HG02571 (cell line): ENCODE measurements around the gene CHFR.
"Not testable (repeated sequence)": the region's sequence is repeated elsewhere in the genome, so short reads cannot be mapped to it uniquely, and the experiment has no call there.

ENCODE experiments used
- ATAC-seq: cut with Tn5 transposase; IDR thresholded peaks from one replicate; pipeline ENCODE4 v1.9.1; 2021; ENCODE audit warnings: mild to moderate bottlenecking, moderate library complexity; ENCODE audit not compliant: unreplicated experiment

CHFR gene

DNA sequence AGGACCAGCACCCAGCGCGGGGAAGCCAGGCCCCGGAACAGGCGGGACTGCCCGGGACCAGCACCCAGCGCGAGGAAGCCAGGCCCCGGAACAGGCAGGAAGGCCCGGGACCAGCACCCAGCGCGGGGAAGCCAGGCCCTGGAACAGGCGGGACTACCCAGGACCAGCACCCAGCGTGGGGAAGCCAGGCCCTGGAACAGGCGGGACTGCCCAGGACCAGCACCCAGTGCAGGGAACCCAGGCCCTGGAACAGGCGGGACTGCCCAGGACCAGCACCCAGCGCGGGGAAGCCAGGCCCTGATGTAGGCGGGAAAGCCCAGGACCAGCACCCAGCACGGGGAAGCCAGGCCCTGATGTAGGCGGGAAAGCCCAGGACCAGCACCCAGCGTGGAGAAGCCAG lies 12.8 kb downstream of the CHFR start:
- ATAC-seq: not testable (repeated sequence)

DNA sequence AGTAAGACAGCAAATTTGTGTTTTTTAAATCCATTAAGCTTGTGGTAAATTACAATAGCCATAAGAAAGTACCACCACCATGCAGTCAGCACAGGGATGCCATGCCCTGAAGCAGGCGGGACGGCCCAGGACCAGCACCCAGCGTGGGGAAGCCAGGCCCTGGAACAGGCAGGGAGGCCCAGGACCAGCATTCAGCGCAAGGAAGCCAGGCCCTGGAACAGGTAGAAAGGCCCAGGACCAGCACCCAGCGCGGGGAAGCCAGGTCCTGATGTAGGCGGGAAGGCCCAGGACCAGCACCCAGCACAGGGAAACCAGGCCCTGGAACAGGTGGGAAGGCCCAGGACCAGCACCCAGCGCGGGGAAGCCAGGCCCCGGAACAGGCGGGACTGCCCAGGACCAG lies 13.2 kb downstream of the CHFR start:
- ATAC-seq: no peak

DNA sequence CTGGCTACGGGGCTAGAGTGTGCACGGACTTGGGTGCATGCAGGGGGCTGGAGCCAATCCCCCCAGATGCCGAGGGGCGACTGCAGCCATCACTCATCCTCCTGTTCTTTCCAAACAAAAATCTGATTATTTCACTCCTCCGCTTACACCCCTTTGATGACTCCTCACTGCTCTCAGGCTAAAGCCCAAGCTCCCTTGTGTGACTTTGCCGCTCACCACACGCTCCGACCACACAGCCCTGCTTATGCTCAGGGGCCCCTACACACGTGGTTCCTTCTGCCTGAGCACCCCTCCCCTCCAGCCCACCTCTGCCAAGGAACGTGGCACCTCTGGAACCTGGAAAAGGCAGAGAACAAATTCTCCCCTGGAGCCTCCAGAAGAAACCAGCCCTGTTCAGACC lies 13.7 kb downstream of the CHFR start:
- no peak for ATAC-seq

DNA sequence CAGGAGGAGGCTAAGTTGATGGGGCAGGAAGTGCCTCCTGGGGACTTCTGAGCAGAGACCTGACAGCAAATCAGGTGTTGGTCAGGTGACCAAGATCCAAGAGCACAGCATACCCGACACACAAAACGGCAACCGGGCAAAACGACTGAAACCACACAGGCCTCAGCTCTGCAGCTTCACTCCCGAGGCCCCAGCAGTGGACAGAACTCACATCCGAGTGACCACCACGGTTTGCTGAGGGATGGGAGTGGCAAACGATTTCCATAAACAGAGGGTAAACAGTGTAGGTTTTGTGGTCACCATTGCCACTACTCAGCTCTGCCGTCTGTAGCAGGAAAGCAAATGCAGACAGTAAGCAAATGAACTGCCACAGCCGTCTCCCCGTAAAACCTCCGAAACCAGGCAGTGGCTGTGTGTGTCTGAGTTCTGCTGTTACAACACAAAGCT lies 14.4 kb downstream of the CHFR start:
- no peak for ATAC-seq

DNA sequence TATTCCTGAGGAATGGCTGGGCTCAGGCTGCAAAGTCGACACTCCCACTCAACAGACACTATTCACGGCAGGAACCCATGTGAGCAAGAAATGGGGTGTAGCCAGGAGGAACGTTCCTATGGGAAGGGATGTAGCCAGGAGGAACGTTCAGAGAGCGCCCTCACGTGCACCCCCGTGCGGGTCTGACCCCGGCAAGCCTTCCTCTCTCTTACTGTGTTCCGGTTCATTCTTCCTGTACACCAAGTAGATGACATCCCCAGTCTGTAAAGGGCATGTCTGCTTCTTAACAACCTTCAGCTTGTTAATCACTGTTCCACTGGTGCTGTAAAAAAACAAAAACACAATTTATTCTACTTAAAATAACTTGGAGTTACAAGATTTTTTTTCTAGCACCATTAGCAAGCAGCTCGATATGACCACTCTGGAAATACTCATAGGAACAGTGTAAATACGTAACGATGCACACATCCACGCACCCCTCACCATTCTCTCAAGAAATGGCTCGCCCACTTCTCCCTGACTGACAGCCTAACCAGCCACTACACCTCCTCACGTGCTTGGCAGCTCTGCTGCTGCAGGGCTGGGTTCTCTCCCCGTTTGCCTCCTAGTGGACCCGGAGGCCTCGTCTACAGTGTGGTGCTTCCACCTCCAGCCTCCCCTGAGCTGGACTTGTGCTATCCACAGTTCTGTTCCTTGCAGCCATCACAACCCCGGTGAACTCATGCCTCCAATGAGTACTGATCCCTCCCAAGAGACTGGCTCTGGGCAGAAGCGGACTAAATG lies 15.1 kb downstream of the CHFR start:
- no peak for ATAC-seq

DNA sequence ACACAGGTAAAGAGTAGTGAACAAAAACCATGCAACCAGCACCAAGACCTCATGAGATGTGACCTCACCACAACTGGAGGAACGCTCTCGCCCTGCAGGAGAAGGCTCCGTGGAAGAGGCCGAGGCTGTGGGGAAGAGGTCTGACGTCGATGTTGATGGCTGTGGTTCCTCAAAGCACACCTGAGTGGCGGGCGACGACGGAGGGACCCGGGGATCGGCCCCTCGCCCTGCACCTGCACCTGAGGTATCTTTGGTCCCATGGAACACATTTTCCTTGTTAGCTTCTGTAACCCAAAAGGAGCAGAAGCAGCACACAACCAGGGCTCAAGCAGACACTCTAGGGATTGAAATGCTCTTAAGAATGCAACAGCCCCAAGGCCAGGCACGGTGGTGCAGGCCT lies 17.9 kb downstream of the CHFR start:
- no peak for ATAC-seq

DNA sequence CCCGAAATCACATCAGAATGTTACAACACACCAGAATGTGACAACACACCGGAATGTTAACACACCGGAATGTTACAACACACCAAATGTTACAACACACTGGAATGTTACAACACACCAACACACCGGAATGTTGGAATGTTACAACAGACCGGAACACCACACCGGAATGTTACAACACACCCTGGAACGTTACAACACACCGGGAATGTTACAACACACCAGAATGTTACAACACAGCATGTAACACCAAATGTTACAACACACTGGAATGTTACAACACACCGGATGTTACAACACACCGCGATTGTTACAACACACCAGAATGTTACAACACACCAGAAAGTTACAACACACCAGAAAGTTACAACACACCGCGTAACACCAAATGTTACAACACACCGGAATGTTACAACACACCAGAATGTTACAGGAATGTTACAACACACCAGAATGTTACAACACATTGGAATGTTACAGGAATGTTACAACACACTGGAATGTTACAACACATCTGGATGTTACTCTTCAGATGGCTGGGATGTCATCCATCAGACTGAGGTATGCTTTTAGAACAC lies 21.1 kb downstream of the CHFR start:
- ATAC-seq: no peak

DNA sequence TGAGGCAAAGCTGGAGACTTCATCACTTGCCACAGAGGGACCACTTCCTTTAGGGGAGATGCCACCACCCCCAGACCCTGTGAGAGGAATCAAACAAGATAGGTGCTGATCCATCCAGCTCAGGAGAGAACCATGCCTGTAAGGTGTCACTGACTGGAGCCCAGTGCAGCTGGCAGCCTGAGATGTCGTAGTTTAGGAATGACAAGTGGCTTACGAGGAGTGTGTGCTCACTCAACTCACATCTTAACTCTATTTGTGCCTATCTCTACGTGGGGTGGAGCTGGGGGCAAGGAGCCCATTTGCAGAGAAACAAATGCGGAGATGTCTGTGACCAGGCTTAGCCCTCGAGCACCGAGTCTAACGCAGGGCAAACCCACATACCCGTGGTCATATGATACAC lies 25.8 kb downstream of the CHFR start:
- ATAC-seq: no peak

DNA sequence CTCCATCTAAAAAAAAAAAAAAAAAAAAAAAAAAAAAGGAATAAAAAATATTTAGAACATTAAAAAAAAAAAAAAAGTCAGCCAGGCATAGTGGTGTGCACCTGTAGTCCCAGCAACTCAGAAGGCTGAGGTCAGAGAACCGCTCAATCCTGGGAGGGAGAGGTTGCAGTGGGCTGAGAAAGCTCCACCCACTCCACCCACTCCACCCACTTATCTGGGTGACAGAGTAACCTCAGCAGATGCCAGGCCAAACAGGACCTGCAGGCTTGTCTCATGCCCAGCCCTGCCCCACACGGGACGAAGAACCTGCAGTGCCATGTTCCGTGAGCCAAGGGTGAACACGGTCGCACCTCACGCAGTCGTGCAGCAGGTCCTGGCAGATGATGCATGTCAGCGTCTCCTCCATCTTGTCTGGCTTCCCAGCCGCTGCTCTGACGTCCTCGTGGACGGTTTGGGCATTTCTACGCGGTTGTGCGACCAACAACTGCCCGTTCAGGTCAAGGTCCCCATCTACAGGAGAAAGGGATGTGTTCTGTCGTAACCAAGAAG lies 28.6 kb downstream of the CHFR start:
- ATAC-seq: no peak

DNA sequence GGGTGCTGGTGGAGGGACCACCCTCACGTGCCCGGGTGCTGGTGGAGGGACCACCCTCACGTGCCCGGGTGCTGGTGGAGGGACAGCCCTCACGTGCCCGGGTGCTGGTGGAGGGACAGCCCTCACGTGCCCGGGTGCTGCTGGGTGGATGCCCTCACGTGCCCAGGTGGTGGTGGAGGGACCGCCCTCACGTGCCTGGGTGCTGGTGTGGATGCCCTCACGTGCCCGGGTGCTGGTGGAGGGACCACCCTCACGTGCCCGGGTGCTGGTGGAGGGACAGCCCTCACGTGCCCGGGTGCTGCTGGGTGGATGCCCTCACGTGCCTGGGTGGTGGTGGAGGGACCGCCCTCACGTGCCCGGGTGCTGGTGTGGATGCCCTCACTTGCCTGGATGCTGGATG lies 30.4 kb downstream of the CHFR start:
- not testable (repeated sequence) for ATAC-seq

DNA sequence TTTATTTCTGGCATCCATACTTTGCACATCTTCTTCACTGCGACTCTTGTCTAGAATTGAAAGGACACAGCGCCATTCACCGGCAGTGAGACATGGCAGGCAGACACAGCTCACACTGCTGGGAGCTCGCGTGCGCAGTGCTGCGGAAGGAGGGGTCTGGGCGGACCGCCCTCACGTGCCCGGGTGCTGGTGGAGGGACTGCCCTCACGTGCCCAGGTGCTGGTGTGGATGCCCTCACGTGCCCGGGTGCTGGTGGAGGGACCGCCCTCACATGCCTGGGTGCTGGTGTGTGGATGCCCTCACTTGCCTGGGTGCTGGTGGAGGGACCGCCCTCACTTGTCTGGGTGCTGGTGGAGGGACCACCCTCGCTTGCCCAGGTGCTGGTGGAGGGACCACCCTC lies 30.8 kb downstream of the CHFR start:
- ATAC-seq: no peak

DNA sequence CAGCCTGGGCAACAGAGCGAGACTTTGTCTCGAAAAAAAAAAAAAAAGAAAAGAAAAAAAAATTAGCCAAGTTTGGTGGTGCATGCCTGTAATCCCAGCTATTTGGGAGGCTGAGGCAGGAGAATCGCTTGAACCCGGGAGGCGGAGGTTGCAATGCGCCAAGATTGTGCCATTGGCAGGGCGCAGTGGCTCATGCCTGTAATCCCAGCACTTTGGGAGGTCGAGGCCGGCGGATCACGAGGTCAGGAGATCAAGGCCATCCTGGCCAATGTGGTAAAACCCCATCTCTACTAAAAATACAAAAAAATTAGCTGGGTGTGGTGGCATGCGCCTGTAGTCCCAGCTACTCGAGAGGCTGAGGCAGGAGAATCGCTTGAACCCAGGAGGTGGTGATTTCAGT lies 32.2 kb downstream of the CHFR start:
- ATAC-seq: not testable (repeated sequence)

DNA sequence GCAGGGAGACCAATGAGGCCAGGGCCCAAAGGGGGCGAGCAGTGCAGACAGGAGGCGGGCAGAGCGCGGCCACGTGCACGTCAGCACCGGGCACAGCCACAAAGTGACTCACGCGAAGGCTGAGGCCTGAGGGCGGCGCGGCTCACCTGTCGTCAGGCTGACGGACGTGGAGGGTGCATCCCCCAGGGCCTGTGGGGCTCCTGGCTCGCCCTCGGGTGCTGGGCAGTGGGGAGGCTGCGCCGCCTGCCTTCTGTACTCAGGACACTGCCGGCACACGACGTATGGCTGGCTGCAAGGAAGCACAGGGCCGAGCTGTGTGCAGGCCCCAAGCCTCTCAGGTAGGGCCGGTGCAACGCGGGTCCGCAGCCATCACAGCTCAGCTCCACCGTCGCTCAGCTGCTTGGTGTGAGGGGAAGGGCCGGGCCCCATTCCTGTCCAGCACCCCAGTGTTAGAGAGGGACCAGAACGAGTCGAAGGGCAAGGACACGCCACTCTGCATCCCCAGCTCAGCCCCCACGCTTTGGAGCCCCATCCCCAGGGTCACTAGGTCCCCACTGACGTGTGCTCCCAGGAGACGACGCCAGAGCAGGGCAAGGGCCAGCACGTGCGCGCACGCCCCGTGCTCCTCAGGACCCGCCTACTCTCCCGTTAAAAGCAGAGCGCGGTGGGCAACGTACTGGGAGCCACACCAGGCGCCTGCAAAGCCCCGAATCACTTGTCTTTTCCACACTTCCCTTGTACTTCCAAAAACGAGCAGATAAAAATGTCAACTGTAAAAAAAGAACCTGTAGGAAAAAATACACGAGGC lies 33.9 kb downstream of the CHFR start:
- ATAC-seq: no peak

DNA sequence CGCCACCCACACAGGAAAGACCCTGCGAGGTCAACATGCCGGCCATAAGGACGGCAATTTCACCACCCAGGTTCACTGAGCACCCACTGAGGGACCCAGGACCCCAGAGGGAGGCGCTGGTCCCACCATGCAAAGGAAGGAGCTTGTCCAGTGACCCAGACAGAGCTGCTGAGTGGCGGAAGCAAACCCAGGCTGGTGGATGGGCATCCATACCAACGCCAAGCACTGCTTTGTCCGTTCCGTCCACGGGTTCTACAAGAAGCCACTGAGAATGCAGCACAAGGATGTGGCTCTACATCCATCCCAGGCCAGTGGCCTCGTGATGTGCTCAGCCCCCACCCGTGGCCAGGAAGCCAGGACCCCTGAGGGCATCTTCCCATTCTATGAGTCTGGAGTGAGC lies 34.9 kb downstream of the CHFR start:
- no peak for ATAC-seq

DNA sequence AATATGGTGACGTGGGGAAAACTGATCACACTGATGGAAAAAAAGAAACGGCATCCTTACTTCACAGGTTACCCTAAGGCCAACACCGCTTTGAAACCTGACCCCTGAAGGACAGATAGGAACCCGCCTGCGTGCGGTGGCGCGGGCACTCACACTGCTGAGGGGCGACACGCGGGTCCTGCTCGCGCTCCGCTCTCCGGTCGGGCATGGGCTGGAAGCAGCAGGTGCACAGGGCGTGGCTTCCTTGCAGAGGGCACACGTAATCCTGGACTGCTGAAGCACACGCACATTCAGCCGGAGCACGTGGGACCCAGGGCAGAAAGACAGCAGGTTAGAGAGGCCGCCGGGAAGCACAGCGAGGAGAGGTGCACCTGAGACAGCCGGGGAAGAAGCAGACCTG lies 35.9 kb downstream of the CHFR start:
- no peak for ATAC-seq

DNA sequence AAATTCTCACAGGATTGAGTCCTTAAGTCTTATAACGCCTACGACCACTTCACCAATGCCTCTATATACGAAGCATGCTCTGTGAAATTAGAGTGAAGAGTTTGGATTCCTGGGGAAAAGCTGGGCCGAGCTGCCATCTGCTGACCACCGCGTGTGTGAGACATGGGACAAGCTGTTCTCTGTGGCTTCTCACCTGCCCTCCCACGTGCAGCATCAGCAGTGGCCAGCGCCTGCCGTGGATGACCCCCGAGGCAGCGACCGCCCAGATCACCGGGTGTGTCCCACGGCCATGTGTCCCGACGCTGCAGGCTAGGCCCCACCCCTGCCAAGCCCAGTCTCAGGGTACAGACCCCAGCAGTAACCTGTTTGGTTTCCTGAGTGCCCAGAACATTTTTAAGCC lies 37.1 kb downstream of the CHFR start:
- no peak for ATAC-seq

DNA sequence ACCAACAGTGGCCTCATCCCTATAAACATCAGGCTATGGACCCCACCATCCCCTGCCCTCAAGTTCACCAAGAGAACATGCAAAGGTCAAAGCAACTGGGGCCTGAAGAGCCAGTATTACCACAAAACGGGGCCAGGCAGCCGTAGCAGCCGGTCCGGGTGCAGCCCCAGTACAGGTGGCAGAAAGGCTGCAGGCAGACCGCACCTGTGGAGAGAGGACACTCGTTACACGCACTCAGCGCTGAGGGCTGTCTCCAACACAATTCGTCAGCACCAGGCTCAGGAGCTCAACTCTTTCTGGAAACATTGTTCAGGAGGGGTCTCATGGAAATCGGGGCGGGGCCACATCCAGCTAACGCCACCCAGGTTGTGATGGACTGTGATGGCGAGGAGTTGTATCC lies 38.9 kb downstream of the CHFR start:
- no peak for ATAC-seq

DNA sequence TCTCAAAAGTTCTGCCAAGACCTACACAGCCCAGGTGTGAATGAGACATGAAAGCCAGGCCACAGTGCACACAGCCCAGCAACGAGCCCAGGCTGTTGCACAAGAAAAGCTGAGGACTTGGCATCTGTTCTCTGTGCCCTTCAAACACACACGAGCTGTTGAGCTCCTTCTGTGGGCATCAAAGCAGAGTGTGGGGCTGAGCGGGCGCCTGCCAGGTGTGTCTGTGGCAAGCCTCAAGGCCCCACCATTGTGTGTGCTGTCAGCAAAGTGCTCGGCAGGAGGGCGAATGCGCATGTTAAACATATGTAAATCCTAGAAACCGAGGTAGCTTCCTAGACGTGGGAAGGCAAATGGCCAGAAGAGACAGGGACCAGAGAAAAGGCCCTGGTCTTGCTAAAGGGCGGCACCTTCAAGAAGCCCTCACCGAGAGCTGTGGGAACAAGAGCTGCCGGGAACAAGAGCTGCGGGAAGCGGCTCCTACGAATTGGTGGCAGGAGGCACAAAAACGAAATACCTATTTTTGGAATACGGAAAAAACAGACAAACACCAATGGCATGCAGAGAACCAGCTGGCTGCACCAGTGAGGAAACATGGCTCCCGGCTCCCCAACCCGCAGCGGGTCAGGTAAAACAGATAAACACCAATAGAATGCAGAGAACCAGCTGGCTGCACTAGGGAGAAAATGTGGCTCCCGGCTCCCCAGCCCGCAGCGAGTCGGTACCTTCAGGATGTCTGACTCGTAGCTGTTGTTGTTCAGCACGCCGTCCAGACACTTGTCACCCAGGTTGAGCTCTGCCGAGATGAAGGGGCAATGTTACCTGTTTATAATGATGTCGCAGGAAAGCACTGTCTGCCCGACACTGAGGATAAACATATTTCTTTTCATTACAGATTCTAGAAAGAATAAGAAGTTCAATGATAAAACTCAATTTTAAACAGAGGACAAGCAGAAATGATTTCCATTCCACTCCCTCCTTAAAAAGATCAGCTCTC lies 39.7 kb downstream of the CHFR start:
- ATAC-seq: no peak

DNA sequence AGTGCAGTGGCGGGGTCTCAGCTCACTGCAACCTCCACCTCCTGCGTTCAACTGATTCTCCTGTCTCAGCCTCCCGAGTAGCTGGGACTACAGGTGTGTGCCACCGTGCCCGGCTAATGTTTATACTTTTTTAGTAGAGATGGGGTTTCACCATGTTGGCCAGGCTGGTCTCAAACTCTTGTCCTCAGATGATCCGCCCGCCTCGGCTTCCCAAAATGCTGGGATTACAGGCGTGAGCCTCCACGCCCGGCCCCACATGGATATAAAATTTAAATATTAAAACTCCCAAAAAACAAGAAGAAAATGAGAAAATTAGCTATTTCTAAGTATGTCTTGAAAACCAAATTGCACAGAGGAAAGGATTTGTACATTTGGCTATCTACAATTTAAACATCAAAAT lies 42.7 kb downstream of the CHFR start:
- not testable (repeated sequence) for ATAC-seq

DNA sequence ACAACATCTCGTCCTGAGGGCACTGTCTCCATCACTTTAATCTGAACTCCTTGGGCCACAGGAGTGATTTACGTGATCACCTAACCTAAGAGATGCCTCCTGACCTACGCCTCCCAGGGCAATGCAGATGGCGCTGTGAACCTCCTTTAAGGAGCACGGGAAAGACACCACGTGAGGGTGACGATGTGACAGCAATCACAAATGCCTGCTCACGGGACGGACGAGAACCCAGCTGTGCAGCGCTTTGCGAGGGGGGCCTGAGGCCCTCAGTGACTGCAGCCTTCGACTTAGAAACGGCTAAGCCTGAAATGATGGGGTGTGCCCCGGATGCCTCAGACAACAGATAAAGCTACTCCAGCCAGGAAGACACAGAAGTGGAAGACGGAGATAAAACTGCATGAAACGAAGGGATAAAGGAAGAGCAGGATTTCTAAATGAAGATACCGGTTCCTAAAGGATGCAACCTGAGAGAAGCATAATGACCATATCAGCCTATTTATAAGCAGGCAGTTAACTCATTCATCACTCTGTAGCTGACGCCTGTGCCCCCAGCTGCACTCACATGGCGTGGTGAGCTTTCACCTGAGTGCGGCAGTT lies 44.9 kb downstream of the CHFR start:
- ATAC-seq: no peak
